ENCODE data around the gene GDF7.

GRCh38 chr2:20667151-20667530, 197 bp downstream of the GDF7 start:
- TF ChIP-seq POLR2A (IDR thresholded peaks at IDR 0.05; ENCODE audit: low read depth, low read length), result no peak
- TF ChIP-seq CTCF (conservative IDR thresholded peaks at IDR 0.05; ENCODE audit: low read depth, low read length), result no peak
- TF ChIP-seq MAZ (IDR thresholded peaks at IDR 0.05; ENCODE audit: borderline replicate concordance, low read depth, low read length), result no peak
- no peak for TF ChIP-seq RFX5 (IDR thresholded peaks at IDR 0.05; ENCODE audit: low read depth, low read length)
- no peak for TF ChIP-seq ELK1 (IDR thresholded peaks at IDR 0.05; ENCODE audit: borderline replicate concordance, low read depth, low read length)
- no peak for TF ChIP-seq RCOR1 (IDR thresholded peaks at IDR 0.05; ENCODE audit: insufficient replicate concordance, low read length)

Data from IMR-90 (cell line).